HepG2 (cell line): ENCODE measurements around the gene IQCF5. TPM values are rescaled to one million over a fixed set of nuclear protein-coding genes. Genes with fewer than 3 reads are reported as not detected.

ENCODE experiments used
- ATAC-seq: fragments of 200-7000 bp; cut with Tn5 transposase; 3 replicates; pipeline ENCODE4 v1.9.1; 2020; ENCODE audit warnings: mild to moderate bottlenecking, moderate library complexity
- BruUV-seq: library from RNA; stranded (reverse); fragments of 400-500 nt; replicated peaks from 2 replicates; lab custom pipeline; 2021; lab: Mats Ljungman, UMichigan
- CTCF ChIA-PET: fragments of 300-600 bp; formaldehyde crosslinking; extraction: SDS; loops from one replicate; lab custom pipeline; 2021; ENCODE audit warnings: low total read pairs, inconsistent platforms, low intra/inter-chr PET ratio; lab: Yijun Ruan, JAX
- POLR2A ChIA-PET: fragments of 350-600 bp; sonication (Branson Sonifier 250); formaldehyde crosslinking; loops from one replicate; lab custom pipeline; 2020; ENCODE audit warnings: antibody characterized with exemption, inconsistent platforms; lab: Yijun Ruan, JAX
- DNase-seq: peaks from one replicate; pipeline ENCODE4 v3.0.0-alpha.2; 2015; ENCODE audit warnings: low spot score
- FAIRE-seq: peaks from 3 replicates; lab custom pipeline; 2011; peaks lifted over from hg19 to GRCh38; lab: Jason Lieb, UNC
- H2AFZ ChIP-seq: one replicate; pipeline ENCODE4 v1.6.1; 2011; ENCODE audit warnings: low read length, inconsistent platforms
- H3K27ac ChIP-seq: fragments of 300-600 bp; 3 replicates; pipeline ENCODE4 v1.8.0; 2011; ENCODE audit warnings: mixed run types, mild to moderate bottlenecking, mixed read lengths, low read length, inconsistent platforms; ENCODE audit not compliant: insufficient read depth; ENCODE audit errors: extremely low read length
- H3K27me3 ChIP-seq, 2 experiments: fragments of 200-600 bp in 1 of 2; 2 replicates in 1 of 2; 3 replicates in 1 of 2; pipeline versions ENCODE4 v1.6.0 to v1.8.0; 2011; ENCODE audit warnings: low read length in 2 of 2, mild to moderate bottlenecking in 2 of 2, moderate library complexity in 2 of 2, inconsistent platforms in 1 of 2; ENCODE audit not compliant: insufficient read depth in 2 of 2, control insufficient read depth in 1 of 2
- H3K36me3 ChIP-seq, 2 experiments: fragments of 200-600 bp in 1 of 2; replicated peaks in 1 of 2; 2 replicates in 1 of 2; 3 replicates in 1 of 2; pipeline versions ENCODE4 v1.5.1 to v1.8.0; 2011; ENCODE audit warnings: low read length in 2 of 2, inconsistent platforms in 1 of 2; ENCODE audit not compliant: insufficient read depth in 2 of 2, control insufficient read depth in 1 of 2
- H3K4me1 ChIP-seq: 2 replicates; pipeline ENCODE4 v1.5.1; 2012; ENCODE audit warnings: low read length, inconsistent platforms; ENCODE audit not compliant: insufficient read depth
- H3K4me2 ChIP-seq: 2 replicates; pipeline ENCODE4 v1.6.0; 2011; ENCODE audit warnings: low read depth, low read length, inconsistent platforms
- H3K4me3 ChIP-seq, 3 experiments: fragments of 200-600 bp in 1 of 3; sonication (generic), shearing (Covaris generic) in 1 of 3; replicated peaks in 1 of 3; 2 replicates each; pipeline ENCODE4 v1.5.1; 2011 to 2016; ENCODE audit warnings: low read length in 3 of 3, inconsistent platforms in 2 of 3, low read depth in 2 of 3, mild to moderate bottlenecking in 2 of 3, control low read depth in 1 of 3, mixed read lengths in 1 of 3; ENCODE audit not compliant: insufficient read depth in 1 of 3
- H3K79me2 ChIP-seq: one replicate; pipeline ENCODE4 v1.6.1; 2011; ENCODE audit warnings: low read length, inconsistent platforms; ENCODE audit not compliant: insufficient read depth
- H3K9ac ChIP-seq: 2 replicates; pipeline ENCODE4 v1.6.0; 2011; ENCODE audit warnings: mild to moderate bottlenecking, low read depth, low read length, inconsistent platforms; ENCODE audit not compliant: insufficient read depth
- H3K9me3 ChIP-seq: 2 replicates; pipeline ENCODE4 v1.5.1; 2012; ENCODE audit warnings: mild to moderate bottlenecking, low read length
- H4K20me1 ChIP-seq: 2 replicates; pipeline ENCODE4 v1.6.0; 2011; ENCODE audit warnings: inconsistent platforms, mild to moderate bottlenecking, low read length, moderate library complexity; ENCODE audit not compliant: insufficient read depth
- ATF2 ChIP-seq: sonication (generic); formaldehyde crosslinking; IDR thresholded peaks from 2 replicates; pipeline ENCODE4 v1.4.0; 2020; ENCODE audit warnings: missing genetic modification reagents
- BATF2 ChIP-seq: sonication (generic); formaldehyde crosslinking; IDR thresholded peaks from 2 replicates; pipeline ENCODE4 v1.8.0; 2022; ENCODE audit warnings: mild to moderate bottlenecking, missing genetic modification reagents, moderate library complexity
- FOXA3 ChIP-seq: IDR thresholded peaks from 2 replicates; pipeline ENCODE4 v1.6.1; 2016; ENCODE audit warnings: missing genetic modification reagents, missing compliant biosample characterization
- FOXO1 ChIP-seq: sonication (generic); formaldehyde crosslinking; IDR thresholded peaks from 2 replicates; pipeline ENCODE4 v1.4.0; 2020; ENCODE audit warnings: missing genetic modification reagents
- HIC2 ChIP-seq: sonication (generic); formaldehyde crosslinking; IDR thresholded peaks from 2 replicates; pipeline ENCODE4 v1.9.0; 2022; ENCODE audit warnings: low read depth, missing genetic modification reagents
- KLF11 ChIP-seq: IDR thresholded peaks from 2 replicates; pipeline ENCODE4 v1.6.1; 2016; ENCODE audit warnings: missing compliant biosample characterization
- LRRFIP1 ChIP-seq: sonication (generic); formaldehyde crosslinking; conservative IDR thresholded peaks from 2 replicates; pipeline ENCODE4 v1.4.0; 2020; ENCODE audit warnings: missing genetic modification reagents
- MLLT10 ChIP-seq: sonication (generic); formaldehyde crosslinking; IDR thresholded peaks from 2 replicates; pipeline ENCODE4 v1.4.0; 2020; ENCODE audit warnings: missing genetic modification reagents
- SAFB2 ChIP-seq: sonication (generic); formaldehyde crosslinking; IDR thresholded peaks from 2 replicates; pipeline ENCODE4 v1.5.1; 2020; ENCODE audit warnings: missing genetic modification reagents, low read depth, mild to moderate bottlenecking, borderline replicate concordance
- SMARCE1 ChIP-seq: fragments of 450-650 bp; IDR thresholded peaks from 2 replicates; pipeline ENCODE4 v1.6.1; 2017; ENCODE audit warnings: borderline replicate concordance
- TIGD3 ChIP-seq: sonication (generic); formaldehyde crosslinking; IDR thresholded peaks from 2 replicates; pipeline ENCODE4 v1.5.1; 2020; ENCODE audit warnings: mild to moderate bottlenecking, missing genetic modification reagents, borderline replicate concordance
- TRAFD1 ChIP-seq: sonication (generic); formaldehyde crosslinking; IDR thresholded peaks from 2 replicates; pipeline ENCODE4 v1.5.1; 2020; ENCODE audit warnings: missing genetic modification reagents, mild to moderate bottlenecking, borderline replicate concordance
- WGBS: methylation state at CpG from one replicate; pipeline ENCODE4 v1.1.6; 2017; ENCODE audit warnings: low lambda C conversion rate; 5-methylcytosine and 5-hydroxymethylcytosine counted together
- in situ Hi-C: cut with HindIII; loops from 2 replicates; pipeline ENCODE4 v1.10.0; 2017; ENCODE audit warnings: low pct_unique_long_range_greater_than_20kb; ENCODE audit not compliant: extremely low pct_ligation_motif_present
- intact Hi-C: fragments of 100-400 bp; cut with micrococcal nuclease; formaldehyde crosslinking; loops from one replicate; pipeline ENCODE4 v1.10.0; 2022; ENCODE audit not compliant: unreplicated experiment
- polyA plus RNA-seq, 8 experiments: library from polyadenylated mRNA; depleted of rRNA in 3 of 8; stranded (reverse) in 7 of 8; unstranded in 1 of 8; fragments of >200 nt; fragmentation: Illumina TruSeq in 4 of 8; extraction: Trizol in 4 of 8; gene quantifications; 2 replicates each; pipeline versions ENCODE4 v1.2.1 to v1.2.3, GENCODE V29; 2011 to 2016; ENCODE audit warnings: low read depth in 4 of 8, missing spikeins in 1 of 8, mixed read lengths in 1 of 8; ENCODE audit not compliant: insufficient read depth in 1 of 8
- total RNA-seq, 5 experiments: library from RNA; depleted of rRNA; stranded (reverse); fragments of >200 nt; fragmentation: Illumina TruSeq; extraction: Trizol; gene quantifications; 2 replicates each; pipeline ENCODE4 v1.2.3, GENCODE V29; 2016; ENCODE audit warnings: low read depth in 1 of 5

IQCF5 gene
- total and polyA plus RNA-seq, 2 of the 13 experiments (the other 11 are each of a cell fraction or from before 2014, with no cell fraction given): not detected

- Histone ChIP-seq H3K9ac (no peak overlapping the region), H3K9me3 (peaks cover 5% of the 10 kb centered on the region; the same call in 1 of the 2 replicates), H2AFZ (no peak overlapping the region), H3K27me3 (no peaks in the 10 kb centered on the region), H3K4me1 (no peaks in the 10 kb centered on the region), H3K79me2 (no peaks in the 10 kb centered on the region), H3K27ac (no peak overlapping the region), H3K36me3 (no peaks in the 10 kb centered on the region), H4K20me1 (no peaks in the 10 kb centered on the region), H3K4me3 (no peak overlapping the region), H3K4me2 (no peak overlapping the region)
- DNase-seq (no peak), FAIRE-seq (no peak), ATAC-seq (no peak)
- BruUV-seq: no TSS peak
- TF ChIP-seq TRAFD1 (CRISPR knock-in tag): no peak
- TF ChIP-seq MLLT10 (CRISPR knock-in tag): no peak
- no peak for TF ChIP-seq HIC2 (CRISPR knock-in tag)
- TF ChIP-seq KLF11: no peak
- no peak for TF ChIP-seq ATF2 (CRISPR knock-in tag)
- no peak for TF ChIP-seq SMARCE1
- TF ChIP-seq FOXA3: no peak
- no peak for TF ChIP-seq LRRFIP1 (CRISPR knock-in tag)
- no peak for TF ChIP-seq FOXO1 (CRISPR knock-in tag)
- TF ChIP-seq SAFB2 (CRISPR knock-in tag): no peak
- TF ChIP-seq TIGD3 (CRISPR knock-in tag): no peak
- TF ChIP-seq BATF2 (CRISPR knock-in tag): no peak
- CTCF ChIA-PET: no interaction called here
- in situ Hi-C loops: no loop called here
- POLR2A ChIA-PET: no interaction called here
- intact Hi-C loops: no loop called here
- WGBS: 5% methylated on average over 3 of the region's 4 CpGs
These were observed 44.5 kb downstream of the IQCF5 start for GRCh38 chr3:51830836-51831385.
